ENCODE data around the gene WDR83.
"Not testable (repeated sequence)": the region's sequence is repeated elsewhere in the genome, so short reads cannot be mapped to it uniquely, and the experiment has no call there.

WDR83 gene

GRCh38 chr19:12666265-12667048 lies at the start of gene WDR83, which contains the start of gene MAN2B1:
Gene WDR83 (plus strand): TSS chr19:12666807. CDS start chr19:12669791, 2,984 bp downstream.
Gene MAN2B1 (minus strand): TSS chr19:12666742. CDS start chr19:12666701, 41 bp downstream.
- DNase-seq = peak; percentile 74

GRCh38 chr19:12617646-12618045 lies 49.0 kb upstream of the WDR83 start:
- DNase-seq = no peak

- not testable (repeated sequence) for DNase-seq
These were observed 45.2 kb upstream of the WDR83 start for GRCh38 chr19:12621253-12622024.

- no peak for DNase-seq
These were observed 43.1 kb upstream of the WDR83 start for GRCh38 chr19:12623361-12624031.

GRCh38 chr19:12626958-12627357 lies 39.6 kb upstream of the WDR83 start:
- no peak for DNase-seq

GRCh38 chr19:12628040-12629022 lies 38.3 kb upstream of the WDR83 start:
- DNase-seq = no peak

- no peak for DNase-seq
These were observed 37.4 kb upstream of the WDR83 start for GRCh38 chr19:12629215-12629614.

- no peak for DNase-seq
These were observed 30.0 kb upstream of the WDR83 start for GRCh38 chr19:12636631-12637030.

GRCh38 chr19:12638611-12639182 lies 27.9 kb upstream of the WDR83 start:
- DNase-seq = no peak

GRCh38 chr19:12639901-12640613 lies 26.6 kb upstream of the WDR83 start:
- DNase-seq = peak; percentile 83

- no peak for DNase-seq
These were observed 25.2 kb upstream of the WDR83 start for GRCh38 chr19:12641456-12641855.

GRCh38 chr19:12642506-12642905 lies 24.1 kb upstream of the WDR83 start:
- DNase-seq = no peak

- not testable (repeated sequence) for DNase-seq
These were observed 22.9 kb upstream of the WDR83 start for GRCh38 chr19:12643716-12644115.

- no peak for DNase-seq
These were observed 20.1 kb upstream of the WDR83 start for GRCh38 chr19:12646551-12646950.

GRCh38 chr19:12647047-12647446 lies 19.6 kb upstream of the WDR83 start:
- DNase-seq = no peak

GRCh38 chr19:12647490-12648071 lies 19.0 kb upstream of the WDR83 start:
- DNase-seq = no peak

GRCh38 chr19:12648088-12648487 lies 18.5 kb upstream of the WDR83 start:
- DNase-seq = no peak

GRCh38 chr19:12649941-12650340 lies 16.7 kb upstream of the WDR83 start:
- no peak for DNase-seq

GRCh38 chr19:12652219-12652618 lies 14.4 kb upstream of the WDR83 start:
- DNase-seq = no peak

GRCh38 chr19:12655546-12655945 lies 11.1 kb upstream of the WDR83 start:
- DNase-seq = no peak
